ENCODE data around the gene TFEB.

TFEB gene

GRCh38 chr6:41642960-41643898, 92.2 kb downstream of the TFEB start:
- Histone ChIP-seq H3K36me3 (ENCODE audit: insufficient read depth, low read length) (no peaks in the 10 kb centered on the region; the same call in 1 of the 2 replicates), H3K4me1 (ENCODE audit: insufficient read depth, low read length) (peaks cover 38% of the 10 kb centered on the region), H3K9ac (ENCODE audit: low read depth, low read length) (no peak overlapping the region), H3K9me3 (ENCODE audit: control insufficient read depth, insufficient read depth, low read length) (no peaks in the 10 kb centered on the region)

GRCh38 chr6:41642090-41642959, 93.1 kb downstream of the TFEB start:
- Histone ChIP-seq H3K9me3 (ENCODE audit: control insufficient read depth, insufficient read depth, low read length) (no peaks in the 10 kb centered on the region), H3K4me1 (ENCODE audit: insufficient read depth, low read length) (peaks cover 38% of the 10 kb centered on the region), H3K9ac (ENCODE audit: low read depth, low read length) (no peak overlapping the region), H3K36me3 (ENCODE audit: insufficient read depth, low read length) (no peaks in the 10 kb centered on the region; the same call in 1 of the 2 replicates)

GRCh38 chr6:41641352-41641925, 94.0 kb downstream of the TFEB start:
- H3K9ac ChIP-seq (ENCODE audit: low read depth, low read length), result no peak overlapping the region
- H3K9me3 ChIP-seq (ENCODE audit: control insufficient read depth, insufficient read depth, low read length), result no peaks in the 10 kb centered on the region
- H3K36me3 ChIP-seq (ENCODE audit: insufficient read depth, low read length), result no peaks in the 10 kb centered on the region; the same call in 1 of the 2 replicates
- H3K4me1 ChIP-seq (ENCODE audit: insufficient read depth, low read length), result peaks cover 40% of the 10 kb centered on the region

- no peak overlapping the region for H3K9ac ChIP-seq (ENCODE audit: low read depth, low read length)
- H3K9me3 ChIP-seq (ENCODE audit: control insufficient read depth, insufficient read depth, low read length), result no peaks in the 10 kb centered on the region
- H3K36me3 ChIP-seq (ENCODE audit: insufficient read depth, low read length), result no peaks in the 10 kb centered on the region
- peaks cover 35% of the 10 kb centered on the region for H3K4me1 ChIP-seq (ENCODE audit: insufficient read depth, low read length)
Observed at GRCh38 chr6:41640426-41640825, 95.0 kb downstream of the TFEB start.

DNA sequence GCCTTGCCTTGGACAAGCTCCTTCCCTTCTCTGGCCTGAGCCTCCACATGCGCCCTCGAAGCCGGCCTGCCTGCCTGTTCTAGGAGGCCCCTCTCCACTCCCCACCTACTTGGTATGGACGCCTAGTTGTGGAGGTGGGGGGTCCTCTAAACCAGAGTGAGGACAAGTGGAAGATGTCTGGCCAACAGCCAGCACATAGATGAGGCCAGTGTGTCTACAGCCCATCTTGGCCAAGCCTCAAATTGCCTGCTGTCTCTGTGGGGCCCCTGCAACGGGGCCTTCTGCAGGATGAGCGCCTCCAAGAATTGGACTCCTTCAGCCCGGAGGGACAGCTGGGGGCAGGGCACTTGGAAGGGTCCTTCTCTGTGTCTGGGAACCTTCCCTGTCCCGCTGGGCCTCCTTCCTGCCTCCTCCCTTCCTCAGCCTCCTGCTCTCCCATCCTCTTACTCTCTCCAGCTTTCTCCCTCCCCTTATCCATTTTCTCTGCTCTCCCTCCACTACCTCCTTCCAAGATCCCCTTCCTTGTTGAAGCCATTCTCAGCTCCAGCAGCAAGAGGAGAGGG, 95.5 kb downstream of the TFEB start:
- Histone ChIP-seq H3K36me3 (ENCODE audit: insufficient read depth, low read length) (no peaks in the 10 kb centered on the region), H3K9ac (ENCODE audit: low read depth, low read length) (peak overlapping the region; percentile 74; the same call in 1 of the 2 replicates), H3K9me3 (ENCODE audit: control insufficient read depth, insufficient read depth, low read length) (no peaks in the 10 kb centered on the region), H3K4me1 (ENCODE audit: insufficient read depth, low read length) (peaks cover 31% of the 10 kb centered on the region)

DNA sequence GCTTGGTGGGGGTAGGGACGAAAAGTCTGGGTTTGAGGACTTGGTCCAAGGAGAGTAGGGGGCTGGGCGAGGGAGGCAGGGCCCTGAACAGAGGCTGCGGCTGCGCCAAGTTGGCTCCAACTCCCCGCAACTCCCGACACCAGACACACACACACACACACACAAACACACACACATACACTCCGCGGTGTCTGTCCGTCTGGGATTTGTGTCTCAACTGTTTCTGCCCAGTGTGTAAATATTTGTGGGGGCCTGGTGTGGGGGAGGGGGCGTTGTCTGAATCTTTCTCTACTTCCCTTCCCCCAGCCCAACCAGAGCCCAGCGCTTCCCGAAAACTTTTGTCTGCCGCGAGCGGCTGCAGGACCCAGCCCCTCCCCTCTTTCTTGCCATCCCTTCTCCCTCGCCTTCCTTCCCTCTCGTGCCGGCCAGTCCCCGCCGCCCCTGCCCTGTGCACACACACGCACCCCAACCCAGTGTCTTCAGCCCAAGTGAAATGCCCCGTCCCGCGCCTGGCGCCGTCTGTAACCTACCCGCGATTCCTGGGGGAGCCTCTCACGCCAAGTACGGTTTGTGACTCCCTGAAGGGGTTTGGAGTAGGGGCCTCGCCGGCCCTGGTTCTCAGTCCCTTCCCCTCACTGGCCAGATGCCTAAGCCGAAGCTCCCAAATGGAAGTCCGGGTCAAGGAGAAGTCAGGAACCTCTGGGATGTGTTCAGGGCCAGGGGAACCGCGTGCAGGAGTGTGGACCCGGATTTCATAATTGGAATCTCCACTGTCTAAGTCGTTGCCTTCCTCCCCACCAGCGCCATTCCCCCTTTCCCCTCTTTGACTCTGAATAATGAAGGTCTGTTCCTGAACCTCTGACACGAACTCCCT, 96.2 kb downstream of the TFEB start:
- Histone ChIP-seq H3K4me1 (ENCODE audit: insufficient read depth, low read length) (peaks cover 30% of the 10 kb centered on the region), H3K9me3 (ENCODE audit: control insufficient read depth, insufficient read depth, low read length) (no peaks in the 10 kb centered on the region), H3K9ac (ENCODE audit: low read depth, low read length) (peak overlapping the region; percentile 74; the same call in 1 of the 2 replicates), H3K36me3 (ENCODE audit: insufficient read depth, low read length) (no peaks in the 10 kb centered on the region)

DNA sequence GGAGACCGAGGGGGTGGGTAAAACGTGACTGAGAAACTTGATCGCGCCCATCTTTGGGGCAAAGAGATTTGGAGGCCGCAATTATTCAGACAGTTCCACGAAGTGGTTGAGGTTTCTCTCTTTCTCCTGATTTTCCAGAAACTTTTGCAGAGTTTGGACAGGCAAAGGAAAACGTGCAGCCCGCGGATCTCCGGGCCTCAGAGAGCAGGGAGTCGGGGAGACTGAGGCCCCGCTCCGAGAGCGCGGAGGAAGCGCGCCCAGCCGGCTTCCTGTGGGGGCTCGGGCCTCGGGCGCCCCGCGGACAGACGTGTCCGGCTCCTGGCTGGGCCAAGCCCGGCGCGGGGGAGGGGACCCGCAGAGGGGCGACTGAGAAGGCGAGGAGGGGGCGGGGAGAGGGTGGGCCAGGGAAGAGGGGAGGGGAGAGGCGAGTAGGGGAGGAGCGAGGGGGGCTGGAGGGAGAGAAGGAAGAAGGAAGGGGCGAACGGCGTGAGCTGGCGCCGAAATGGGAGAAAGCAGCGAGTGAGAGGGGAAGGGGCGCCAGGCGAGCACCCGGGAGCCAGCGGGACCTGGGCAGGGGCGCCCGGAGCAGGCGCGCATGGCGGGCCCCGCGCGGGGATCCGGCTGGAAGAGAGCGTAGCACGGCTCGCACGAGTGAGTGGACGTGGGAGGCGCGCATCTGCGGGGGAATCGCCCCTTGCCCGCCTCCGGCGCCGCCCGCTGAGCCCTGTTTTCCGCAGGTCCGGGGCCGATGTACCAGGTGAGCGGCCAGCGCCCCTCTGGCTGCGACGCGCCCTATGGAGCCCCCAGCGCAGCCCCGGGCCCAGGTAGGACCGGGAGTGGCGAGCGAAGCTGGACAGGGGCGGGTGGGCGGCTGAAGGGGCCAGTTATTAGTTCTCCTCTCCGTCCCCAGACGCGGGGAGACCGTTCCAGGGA, 97.1 kb downstream of the TFEB start, which contains the start of gene MDFI:
TSS of gene MDFI (plus strand) at position 467 of the 933 bp plus-strand sequence. CDS start at position 749, 282 bp downstream.
- H3K9ac ChIP-seq (ENCODE audit: low read depth, low read length), result peak within 1 kb of the TSS; percentile 74
- H3K4me1 ChIP-seq (ENCODE audit: insufficient read depth, low read length), result peaks cover 24% of the 10 kb centered on the region
- no peaks in the 10 kb centered on the region for H3K9me3 ChIP-seq (ENCODE audit: control insufficient read depth, insufficient read depth, low read length)
- H3K36me3 ChIP-seq (ENCODE audit: insufficient read depth, low read length), result no peaks in the 10 kb centered on the region

DNA sequence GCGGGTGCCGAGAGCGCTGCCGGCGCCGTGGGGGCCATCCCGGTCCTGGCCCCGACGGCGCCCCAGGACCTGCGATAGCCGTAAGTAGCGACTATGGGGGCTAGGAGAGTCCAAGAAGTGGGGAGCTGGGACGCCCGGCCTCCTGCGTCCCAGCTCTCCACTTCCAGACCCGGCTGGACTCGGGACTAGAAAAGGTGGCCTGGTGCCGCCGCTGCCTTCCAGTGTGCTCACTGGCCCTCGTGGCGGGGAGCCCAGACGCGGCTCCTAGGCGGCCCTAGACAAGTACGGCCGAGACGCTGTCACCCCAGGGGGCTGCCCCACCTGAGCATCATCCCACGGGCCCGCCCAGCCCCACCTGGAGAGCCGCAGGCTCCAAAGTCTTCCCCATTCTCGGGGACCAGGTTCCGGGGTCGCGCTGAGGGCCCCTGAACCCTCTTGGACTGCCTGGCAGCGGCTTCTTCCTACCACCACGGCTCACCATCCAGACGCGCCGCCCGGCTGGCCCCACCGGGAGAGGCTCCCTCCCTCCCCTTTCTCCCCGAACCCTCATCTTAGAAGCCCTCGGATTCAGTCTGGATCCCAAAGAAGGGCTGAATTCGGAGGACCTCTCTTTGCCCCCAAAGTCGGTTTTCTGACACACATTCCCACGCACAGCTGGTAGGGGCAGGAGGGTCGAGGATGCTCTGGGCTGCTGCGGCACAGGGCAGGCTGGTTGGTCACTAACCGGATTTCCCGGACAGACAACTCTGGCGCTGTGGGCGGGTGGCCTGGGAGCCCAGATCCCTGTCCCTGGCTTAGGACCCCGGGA, 98.0 kb downstream of the TFEB start:
- Histone ChIP-seq H3K9ac (ENCODE audit: low read depth, low read length) (peak overlapping the region; percentile 74), H3K9me3 (ENCODE audit: control insufficient read depth, insufficient read depth, low read length) (no peaks in the 10 kb centered on the region), H3K4me1 (ENCODE audit: insufficient read depth, low read length) (peaks cover 19% of the 10 kb centered on the region), H3K36me3 (ENCODE audit: insufficient read depth, low read length) (no peaks in the 10 kb centered on the region)

DNA sequence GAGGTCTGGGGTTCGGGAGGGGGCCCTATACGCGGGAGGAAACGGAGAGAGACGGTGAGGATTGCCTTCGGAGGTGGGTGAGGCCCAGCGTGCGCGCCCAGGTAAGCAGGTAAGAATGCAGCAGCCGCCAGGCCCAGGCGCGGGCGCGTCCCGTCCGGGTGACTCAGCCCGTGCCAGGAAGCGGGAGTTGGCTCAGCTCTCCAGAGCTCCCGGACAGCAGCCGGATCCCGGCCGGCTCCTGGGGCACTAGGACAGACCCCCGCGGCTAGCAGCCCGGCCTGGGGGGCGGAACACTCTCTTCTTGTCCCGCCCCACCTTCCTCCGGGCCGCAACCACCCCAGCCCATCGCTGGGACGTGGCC, 98.6 kb downstream of the TFEB start:
- Histone ChIP-seq H3K9ac (ENCODE audit: low read depth, low read length) (peak overlapping the region; percentile 74), H3K9me3 (ENCODE audit: control insufficient read depth, insufficient read depth, low read length) (no peaks in the 10 kb centered on the region), H3K4me1 (ENCODE audit: insufficient read depth, low read length) (peaks cover 19% of the 10 kb centered on the region), H3K36me3 (ENCODE audit: insufficient read depth, low read length) (no peaks in the 10 kb centered on the region)

DNA sequence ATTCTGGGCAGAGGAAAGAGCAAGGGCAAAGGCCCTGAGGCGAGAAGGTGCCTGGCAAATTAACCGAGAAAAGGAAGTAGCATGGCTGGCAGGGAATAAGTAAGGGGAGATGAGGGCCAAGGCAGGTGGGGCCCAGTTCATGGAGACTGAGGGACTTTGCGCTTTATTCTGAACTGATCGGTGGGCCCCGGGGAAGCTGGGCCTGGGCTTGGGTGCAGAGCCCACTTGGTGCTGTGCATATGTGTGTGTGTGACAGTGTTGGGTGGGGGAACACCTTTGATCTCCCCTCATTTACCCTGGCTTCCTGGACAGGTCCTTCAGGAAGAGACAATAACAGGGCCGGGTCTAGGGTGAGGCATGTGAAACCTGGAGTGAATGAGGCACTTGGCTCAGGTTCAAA, 100.0 kb downstream of the TFEB start:
- H3K36me3 ChIP-seq (ENCODE audit: insufficient read depth, low read length), result no peaks in the 10 kb centered on the region
- peaks cover 12% of the 10 kb centered on the region for H3K4me1 ChIP-seq (ENCODE audit: insufficient read depth, low read length)
- H3K9me3 ChIP-seq (ENCODE audit: control insufficient read depth, insufficient read depth, low read length), result no peaks in the 10 kb centered on the region
- no peak overlapping the region for H3K9ac ChIP-seq (ENCODE audit: low read depth, low read length)

- peaks cover 12% of the 10 kb centered on the region for H3K4me1 ChIP-seq (ENCODE audit: insufficient read depth, low read length)
- H3K36me3 ChIP-seq (ENCODE audit: insufficient read depth, low read length), result no peaks in the 10 kb centered on the region
- H3K9ac ChIP-seq (ENCODE audit: low read depth, low read length), result no peak overlapping the region
Observed at GRCh38 chr6:41634657-41635056, 100.8 kb downstream of the TFEB start.

More at GRCh38 chr6:41634657-41635056, 100.8 kb downstream of the TFEB start:
- H3K9me3 ChIP-seq (ENCODE audit: control insufficient read depth, insufficient read depth, low read length), result no peaks in the 10 kb centered on the region
